OCI-LY1 (cell line): ENCODE data around the gene RHBDL1.

Experiments used
- CTCF ChIP-seq: fragments of 200-600 bp; sonication (generic), shearing (Covaris generic); IDR thresholded peaks from 2 replicates; pipeline ENCODE4 v1.5.1; 2017; ENCODE audit warnings: mild to moderate bottlenecking, antibody characterized with exemption, low read length, moderate library complexity, mixed read lengths
- EZH2 ChIP-seq: fragments of 200-600 bp; sonication (generic), shearing (Covaris generic); IDR thresholded peaks from 2 replicates; pipeline ENCODE4 v1.8.0; 2017; ENCODE audit warnings: borderline replicate concordance, mixed run types, mild to moderate bottlenecking, antibody characterized with exemption, low read length, moderate library complexity, mixed read lengths

- no peak for TF ChIP-seq CTCF
- TF ChIP-seq EZH2 = no peak
Observed at GRCh38 chr16:637081-638018, 38.1 kb upstream of the RHBDL1 start.
